AG04450 (cell line): ENCODE measurements around the gene MTHFD2L. TPM values are rescaled to one million over a fixed set of nuclear protein-coding genes. Genes with fewer than 3 reads are reported as not detected.

ENCODE experiments used
- CTCF ChIA-PET: fragments of 300-600, 350-600 bp; formaldehyde crosslinking; extraction: SDS; loops from one replicate; lab custom pipeline; 2022; ENCODE audit warnings: antibody characterized with exemption, inconsistent platforms; lab: Charles Lee
- POLR2A ChIA-PET: fragments of 350-600 bp; formaldehyde crosslinking; extraction: SDS; loops from one replicate; lab custom pipeline; 2021; ENCODE audit warnings: antibody characterized with exemption, inconsistent platforms; lab: Yijun Ruan, JAX
- DNase-seq: peaks from one replicate; pipeline ENCODE4 v3.0.0-alpha.2; 2011; ENCODE audit warnings: low read depth, low spot score
- H3K27ac ChIP-seq: one replicate; pipeline ENCODE4 v1.5.1; 2012; ENCODE audit warnings: low read depth, low read length, control low read depth
- H3K27me3 ChIP-seq: one replicate; pipeline ENCODE4 v1.6.0; 2012; ENCODE audit warnings: low read length; ENCODE audit not compliant: control insufficient read depth, insufficient read depth
- H3K4me3 ChIP-seq: 2 replicates; pipeline ENCODE4 v1.5.1; 2011; ENCODE audit warnings: mild to moderate bottlenecking, low read depth, low read length, control low read depth
- H3K9me3 ChIP-seq: 2 replicates; pipeline ENCODE4 v1.5.1; 2012; ENCODE audit warnings: low read length; ENCODE audit not compliant: control insufficient read depth, insufficient read depth
- CTCF ChIP-seq: IDR thresholded peaks from 2 replicates; pipeline ENCODE4 v1.5.1; 2011; ENCODE audit warnings: low read depth, low read length, control low read depth, inconsistent platforms
- polyA plus RNA-seq: library from polyadenylated mRNA; depleted of rRNA; stranded (reverse); fragments of >200 nt; gene quantifications from 2 replicates; pipeline ENCODE4 v1.2.3, GENCODE V29; 2011

Gene MTHFD2L
- polyA plus RNA-seq, 1 experiment: 6.2 TPM

DNA sequence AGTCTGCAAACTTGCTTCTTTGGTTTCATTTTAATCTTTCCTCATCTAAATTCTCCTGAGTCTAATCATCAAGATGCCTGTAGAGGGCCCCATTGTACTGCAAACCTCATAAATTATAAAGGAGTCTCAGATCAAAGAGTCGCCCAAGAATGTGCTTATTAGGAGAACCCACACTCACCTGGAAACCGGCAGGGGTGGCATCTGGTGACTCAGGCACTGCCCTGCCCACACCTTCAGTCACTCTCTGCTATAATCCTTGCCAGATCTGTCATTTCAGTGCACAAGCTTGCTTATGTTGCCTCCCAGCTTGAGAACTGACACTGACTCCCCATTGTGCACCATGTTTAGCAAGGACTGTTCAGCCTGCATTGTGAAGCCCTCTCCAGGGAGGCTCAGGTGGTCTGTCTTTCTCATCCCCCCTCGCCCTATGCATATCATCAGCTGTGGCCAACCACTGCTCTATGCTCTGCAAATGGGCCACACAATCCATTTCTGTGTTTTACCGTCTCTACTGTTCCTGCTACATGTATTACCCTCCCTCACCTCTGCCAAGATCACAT lies 162.7 kb downstream of the MTHFD2L start:
- no peaks in the 10 kb centered on the region for H3K9me3 ChIP-seq
- POLR2A ChIA-PET: no interaction called here
- no peaks in the 10 kb centered on the region for H3K27me3 ChIP-seq
- CTCF ChIA-PET: interaction anchor here (0.6 to 13.1 kb wide), 41 partner anchors 9 to 1174 kb away, joined by 3 to 365 read pairs (median 4); partner anchors contain the start of genes BTC and EPGN
- H3K4me3 ChIP-seq: no peak overlapping the region
- DNase-seq: peak; percentile 46
- H3K27ac ChIP-seq: no peak overlapping the region
- peak; percentile 69 for TF ChIP-seq CTCF

DNA sequence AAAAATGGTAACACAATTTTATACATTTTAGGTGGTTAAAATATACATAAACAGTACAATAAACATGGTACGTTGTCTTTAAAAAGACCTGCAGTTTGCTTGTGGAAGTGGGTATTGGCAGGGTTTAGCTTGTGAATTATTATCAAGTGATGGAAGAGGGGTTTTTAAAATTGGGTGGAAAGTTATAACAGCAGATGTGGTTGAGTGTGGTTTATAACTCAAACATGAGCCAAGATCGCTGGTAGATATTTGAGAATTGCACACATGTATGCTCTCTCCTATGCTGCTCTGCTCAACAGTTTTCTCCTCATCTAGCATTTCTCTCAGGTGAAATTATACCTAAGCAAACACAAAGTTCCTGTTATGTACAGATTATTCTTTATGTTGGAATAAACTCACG lies 164.4 kb downstream of the MTHFD2L start:
- ChIA-PET POLR2A (no interaction called here), CTCF (interaction anchor here (0.6 to 13.1 kb wide), 10 partner anchors 10 to 552 kb away, joined by 3 to 365 read pairs (median 4); no protein-coding TSS in a partner anchor)
- Histone ChIP-seq H3K4me3 (no peak overlapping the region), H3K27me3 (no peaks in the 10 kb centered on the region), H3K27ac (no peak overlapping the region), H3K9me3 (no peaks in the 10 kb centered on the region)
- TF ChIP-seq CTCF: no peak
- no peak for DNase-seq

- no peak overlapping the region for H3K4me3 ChIP-seq
- no peak for DNase-seq
- POLR2A ChIA-PET: no interaction called here
- no peaks in the 10 kb centered on the region for H3K27me3 ChIP-seq
- CTCF ChIA-PET: interaction anchor here (1.1 to 13.1 kb wide), 2 partner anchors 95 to 350 kb away, joined by 4 to 365 read pairs; no protein-coding TSS in a partner anchor
- no peak for TF ChIP-seq CTCF
- H3K9me3 ChIP-seq: no peaks in the 10 kb centered on the region
- no peak overlapping the region for H3K27ac ChIP-seq
Observed at GRCh38 chr4:74323663-74324062, 165.7 kb downstream of the MTHFD2L start.

- ChIA-PET CTCF (interaction anchor here (1.0 to 13.1 kb wide), 3 partner anchors 47 to 349 kb away, joined by 4 to 365 read pairs (median 5); no protein-coding TSS in a partner anchor), POLR2A (no interaction called here)
- no peak overlapping the region for H3K27ac ChIP-seq
- no peak for TF ChIP-seq CTCF
- DNase-seq: no peak
- H3K27me3 ChIP-seq: no peaks in the 10 kb centered on the region
- no peaks in the 10 kb centered on the region for H3K9me3 ChIP-seq
- no peak overlapping the region for H3K4me3 ChIP-seq
Observed at GRCh38 chr4:74324262-74324661, 166.3 kb downstream of the MTHFD2L start.

GRCh38 chr4:74325886-74326285 lies 168.0 kb downstream of the MTHFD2L start:
- ChIA-PET CTCF (interaction anchor here (13.1 kb wide), 1 partner anchor 348 kb away, joined by 365 read pairs; no protein-coding TSS in a partner anchor), POLR2A (no interaction called here)
- no peak overlapping the region for H3K4me3 ChIP-seq
- H3K27ac ChIP-seq: no peak overlapping the region
- TF ChIP-seq CTCF: no peak
- H3K9me3 ChIP-seq: peaks cover 3% of the 10 kb centered on the region; the same call in 1 of the 2 replicates
- no peaks in the 10 kb centered on the region for H3K27me3 ChIP-seq
- DNase-seq: no peak
